Rectal smooth muscle tissue (tissue), 1 donor: ENCODE measurements around the gene PRICKLE3.

Experiments used
- H3K27ac ChIP-seq: one replicate; pipeline ENCODE4 v1.7.0; 2013; ENCODE audit warnings: low read depth, low read length, inconsistent platforms
- H3K27me3 ChIP-seq: one replicate; pipeline ENCODE4 v1.7.0; 2013; ENCODE audit warnings: low read length; ENCODE audit not compliant: control insufficient read depth, insufficient read depth
- H3K36me3 ChIP-seq: one replicate; pipeline ENCODE4 v1.7.0; 2013; ENCODE audit warnings: low read length; ENCODE audit not compliant: control insufficient read depth, insufficient read depth
- H3K4me1 ChIP-seq: one replicate; pipeline ENCODE4 v1.7.0; 2013; ENCODE audit warnings: low read length; ENCODE audit not compliant: control insufficient read depth, insufficient read depth
- H3K4me3 ChIP-seq: one replicate; pipeline ENCODE4 v1.7.0; 2013; ENCODE audit warnings: low read length
- H3K9ac ChIP-seq: one replicate; pipeline ENCODE4 v1.7.0; 2013; ENCODE audit warnings: low read length

Gene PRICKLE3

GRCh38 chrX:49202022-49202421, 15.8 kb upstream of the PRICKLE3 start:
- no peak overlapping the region for H3K27ac ChIP-seq
- H3K9ac ChIP-seq, result no peak overlapping the region
- H3K27me3 ChIP-seq, result no peaks in the 10 kb centered on the region
- no peaks in the 10 kb centered on the region for H3K36me3 ChIP-seq
- no peaks in the 10 kb centered on the region for H3K4me1 ChIP-seq
- H3K4me3 ChIP-seq, result no peak overlapping the region

- Histone ChIP-seq H3K27me3 (no peaks in the 10 kb centered on the region), H3K27ac (peak within 1 kb of the TSS; percentile 60), H3K9ac (no peak within 1 kb of the TSS), H3K36me3 (no peaks in the 10 kb centered on the region), H3K4me1 (no peaks in the 10 kb centered on the region), H3K4me3 (peak within 1 kb of the TSS; percentile 46)
These were observed 14.0 kb upstream of the PRICKLE3 start, which contains the start of gene SYP for GRCh38 chrX:49199906-49200771. TSS of gene SYP (minus strand) at chrX:49200193. CDS start at chrX:49200186, 7 bp downstream.

- Histone ChIP-seq H3K27ac (no peak overlapping the region), H3K4me3 (no peak overlapping the region), H3K27me3 (no peaks in the 10 kb centered on the region), H3K36me3 (no peaks in the 10 kb centered on the region), H3K4me1 (no peaks in the 10 kb centered on the region), H3K9ac (no peak overlapping the region)
These were observed 13.1 kb upstream of the PRICKLE3 start for GRCh38 chrX:49199315-49199595.

GRCh38 chrX:49198540-49199314, 12.6 kb upstream of the PRICKLE3 start:
- Histone ChIP-seq H3K27me3 (no peaks in the 10 kb centered on the region), H3K36me3 (no peaks in the 10 kb centered on the region), H3K27ac (no peak overlapping the region), H3K4me3 (no peak overlapping the region), H3K9ac (no peak overlapping the region), H3K4me1 (no peaks in the 10 kb centered on the region)

GRCh38 chrX:49197543-49198087, 11.4 kb upstream of the PRICKLE3 start:
- Histone ChIP-seq H3K27me3 (no peaks in the 10 kb centered on the region), H3K9ac (no peak overlapping the region), H3K36me3 (no peaks in the 10 kb centered on the region), H3K27ac (no peak overlapping the region), H3K4me3 (no peak overlapping the region), H3K4me1 (no peaks in the 10 kb centered on the region)

- Histone ChIP-seq H3K27me3 (no peaks in the 10 kb centered on the region), H3K4me1 (no peaks in the 10 kb centered on the region), H3K9ac (no peak overlapping the region), H3K36me3 (no peaks in the 10 kb centered on the region), H3K27ac (no peak overlapping the region), H3K4me3 (no peak overlapping the region)
These were observed 7.4 kb upstream of the PRICKLE3 start for GRCh38 chrX:49193542-49193964.

- Histone ChIP-seq H3K9ac (no peak overlapping the region), H3K4me1 (no peaks in the 10 kb centered on the region), H3K27me3 (no peaks in the 10 kb centered on the region), H3K36me3 (no peaks in the 10 kb centered on the region), H3K4me3 (no peak overlapping the region), H3K27ac (no peak overlapping the region)
These were observed 6.7 kb upstream of the PRICKLE3 start for GRCh38 chrX:49192722-49193328.

- Histone ChIP-seq H3K27ac (peak overlapping the region; percentile 86), H3K27me3 (no peaks in the 10 kb centered on the region), H3K4me3 (peak overlapping the region; percentile 75), H3K4me1 (no peaks in the 10 kb centered on the region), H3K36me3 (no peaks in the 10 kb centered on the region), H3K9ac (no peak overlapping the region)
These were observed 5.4 kb upstream of the PRICKLE3 start for GRCh38 chrX:49191574-49192011.

- peak overlapping the region; percentile 86 for H3K27ac ChIP-seq
- H3K4me1 ChIP-seq, result no peaks in the 10 kb centered on the region
- peak overlapping the region; percentile 75 for H3K4me3 ChIP-seq
- no peak overlapping the region for H3K9ac ChIP-seq
- H3K36me3 ChIP-seq, result no peaks in the 10 kb centered on the region
- no peaks in the 10 kb centered on the region for H3K27me3 ChIP-seq
These were observed 4.8 kb upstream of the PRICKLE3 start for GRCh38 chrX:49190821-49191573.

GRCh38 chrX:49189606-49190005, 3.4 kb upstream of the PRICKLE3 start:
- no peaks in the 10 kb centered on the region for H3K36me3 ChIP-seq
- no peaks in the 10 kb centered on the region for H3K27me3 ChIP-seq
- no peak overlapping the region for H3K27ac ChIP-seq
- H3K4me3 ChIP-seq, result no peak overlapping the region
- H3K4me1 ChIP-seq, result no peaks in the 10 kb centered on the region
- no peak overlapping the region for H3K9ac ChIP-seq

- no peaks in the 10 kb centered on the region for H3K27me3 ChIP-seq
- no peak overlapping the region for H3K27ac ChIP-seq
- no peaks in the 10 kb centered on the region for H3K36me3 ChIP-seq
- H3K9ac ChIP-seq, result no peak overlapping the region
- H3K4me1 ChIP-seq, result no peaks in the 10 kb centered on the region
- no peak overlapping the region for H3K4me3 ChIP-seq
These were observed 2.4 kb upstream of the PRICKLE3 start for GRCh38 chrX:49188468-49189076.
